Lung (tissue), 12 donors: ENCODE measurements around the gene RABGAP1L. TPM values are rescaled to one million over a fixed set of nuclear protein-coding genes. Genes with fewer than 3 reads are reported as not detected.
A peak's percentile ranks its signal among the peaks of the same experiment; 100 is the strongest.

Source experiments
- ATAC-seq: fragments of 200-7000 bp; cut with Tn5 transposase; one replicate; pipeline ENCODE4 v1.9.1; 2020; ENCODE audit warnings: moderate number of reproducible peaks; ENCODE audit not compliant: insufficient read depth, low FRiP score
- DNase-seq, 3 donors: peaks; one replicate each; pipeline ENCODE4 v3.0.0-alpha.2; 2013 to 2017
- H3K27ac ChIP-seq, 2 donors: one replicate each; pipeline ENCODE4 v1.5.1; 2013; ENCODE audit warnings: mild to moderate bottlenecking in 2 of 2, moderate library complexity in 2 of 2, control low read depth in 1 of 2, inconsistent platforms in 1 of 2, low read depth in 1 of 2, low read length in 1 of 2
- H3K27me3 ChIP-seq, 3 donors: one replicate each; pipeline ENCODE4 v1.5.1; 2013; ENCODE audit warnings: low read length in 2 of 3; ENCODE audit not compliant: control insufficient read depth in 3 of 3, insufficient read depth in 3 of 3
- H3K36me3 ChIP-seq, 4 donors: one replicate each; pipeline ENCODE4 v1.5.1; 2013; ENCODE audit warnings: low read length in 4 of 4, mild to moderate bottlenecking in 1 of 4, moderate library complexity in 1 of 4; ENCODE audit not compliant: control insufficient read depth in 4 of 4, insufficient read depth in 4 of 4
- H3K4me1 ChIP-seq, 5 donors: one replicate each; pipeline ENCODE4 v1.5.1; 2013; ENCODE audit warnings: low read length in 5 of 5, mild to moderate bottlenecking in 2 of 5, moderate library complexity in 1 of 5; ENCODE audit not compliant: control insufficient read depth in 5 of 5, insufficient read depth in 5 of 5
- H3K4me3 ChIP-seq: one replicate; pipeline ENCODE4 v1.5.1; 2013; ENCODE audit warnings: mild to moderate bottlenecking, control low read depth, moderate library complexity
- H3K9ac ChIP-seq, 2 donors: one replicate each; pipeline ENCODE4 v1.5.1; 2013; ENCODE audit warnings: low read length in 2 of 2, control low read depth in 1 of 2; ENCODE audit not compliant: insufficient read depth in 1 of 2
- H3K9me3 ChIP-seq, 4 donors: one replicate each; pipeline ENCODE4 v1.5.1; 2013; ENCODE audit warnings: low read length in 3 of 4, mild to moderate bottlenecking in 1 of 4, moderate library complexity in 1 of 4; ENCODE audit not compliant: control insufficient read depth in 4 of 4, insufficient read depth in 3 of 4
- CTCF ChIP-seq: IDR thresholded peaks from 2 replicates; pipeline ENCODE4 v1.5.1; 2012; ENCODE audit warnings: mild to moderate bottlenecking; ENCODE audit errors: control extremely low read depth, extremely low read depth
- WGBS, 2 donors: extraction: QIAGEN DNeasy Blood & Tissue Kit; methylation state at CpG; one replicate each; pipeline ENCODE4 v1.1.7; 2013; 5-methylcytosine and 5-hydroxymethylcytosine counted together
- polyA plus RNA-seq, 2 donors: library from polyadenylated mRNA; stranded (reverse); fragments of 200-250 nt; gene quantifications; one replicate each; pipeline ENCODE4 v1.2.1, GENCODE V29; 2013
- total RNA-seq, 2 donors: library from RNA; depleted of rRNA in 1 of 2; stranded (reverse); fragments of >200 nt in 1 of 2; gene quantifications; one replicate each; pipeline ENCODE4 v1.2.1, GENCODE V29; 2014 to 2021
- donor health status: control.
- donor health status: control.
- donor health status: Bipolar disorder and iron deficiency.
- donor health status: healthy.
- donor health status: DM: yes; HTN: yes; CAD: no.

RABGAP1L gene
- total and polyA plus RNA-seq, 4 donors, result 16.0 to 123 (median 44.5) TPM

GRCh38 chr1:174911606-174912005 lies 752.3 kb downstream of the RABGAP1L start:
- peaks cover 0 to 3% (median 0%) of the 10 kb centered on the region in 4 donors for H3K36me3 ChIP-seq
- WGBS, 2 donors, result 91 to 98% methylated on average over 3 of the region's 3 CpGs
- no peak overlapping the region for H3K4me3 ChIP-seq
- no peak for TF ChIP-seq CTCF
- no peak overlapping the region for H3K27ac ChIP-seq
- ATAC-seq, result no peak
- H3K27me3 ChIP-seq, result no peaks in the 10 kb centered on the region
- peaks cover 0 to 11% (median 0%) of the 10 kb centered on the region in 5 donors for H3K4me1 ChIP-seq
- no peak overlapping the region for H3K9ac ChIP-seq
- no peak for DNase-seq
- H3K9me3 ChIP-seq, result no peaks in the 10 kb centered on the region

- no peak for ATAC-seq
- Histone ChIP-seq H3K9me3 (no peaks in the 10 kb centered on the region), H3K36me3 (peaks cover 0 to 3% (median 0%) of the 10 kb centered on the region in 4 donors), H3K9ac (no peak overlapping the region), H3K4me3 (no peak overlapping the region), H3K27me3 (no peaks in the 10 kb centered on the region), H3K27ac (no peak overlapping the region), H3K4me1 (peaks cover 0 to 11% (median 0%) of the 10 kb centered on the region in 5 donors)
- DNase-seq, result no peak
- TF ChIP-seq CTCF, result no peak
These were observed 752.9 kb downstream of the RABGAP1L start for GRCh38 chr1:174912264-174912663.

- no peak for TF ChIP-seq CTCF
- DNase-seq, result peak in 2 of 3 donors; percentile 55 to 65
These were observed 754.0 kb downstream of the RABGAP1L start for GRCh38 chr1:174913225-174913903.

More at GRCh38 chr1:174913225-174913903, 754.0 kb downstream of the RABGAP1L start:
- Histone ChIP-seq H3K4me1 (peaks cover 0 to 11% (median 0%) of the 10 kb centered on the region in 5 donors), H3K9ac (no peak overlapping the region), H3K27ac (no peak overlapping the region), H3K4me3 (no peak overlapping the region), H3K27me3 (no peaks in the 10 kb centered on the region), H3K9me3 (no peaks in the 10 kb centered on the region), H3K36me3 (peaks cover 0 to 3% (median 0%) of the 10 kb centered on the region in 4 donors)
- WGBS, 2 donors, result 71 to 84% methylated on average over 5 of the region's 5 CpGs
- no peak for ATAC-seq
